CD4-positive, alpha-beta T cell treated with Interleukin-10 for 1 hour (primary cell): Measurements from ENCODE around the gene IRF5.
"Not testable (repeated sequence)": the region's sequence is repeated elsewhere in the genome, so short reads cannot be mapped to it uniquely, and the experiment has no call there.

ENCODE experiments used
- DNase-seq: peaks from one replicate; pipeline ENCODE4 v3.0.0-alpha.2; 2020

The IRF5 gene

DNA sequence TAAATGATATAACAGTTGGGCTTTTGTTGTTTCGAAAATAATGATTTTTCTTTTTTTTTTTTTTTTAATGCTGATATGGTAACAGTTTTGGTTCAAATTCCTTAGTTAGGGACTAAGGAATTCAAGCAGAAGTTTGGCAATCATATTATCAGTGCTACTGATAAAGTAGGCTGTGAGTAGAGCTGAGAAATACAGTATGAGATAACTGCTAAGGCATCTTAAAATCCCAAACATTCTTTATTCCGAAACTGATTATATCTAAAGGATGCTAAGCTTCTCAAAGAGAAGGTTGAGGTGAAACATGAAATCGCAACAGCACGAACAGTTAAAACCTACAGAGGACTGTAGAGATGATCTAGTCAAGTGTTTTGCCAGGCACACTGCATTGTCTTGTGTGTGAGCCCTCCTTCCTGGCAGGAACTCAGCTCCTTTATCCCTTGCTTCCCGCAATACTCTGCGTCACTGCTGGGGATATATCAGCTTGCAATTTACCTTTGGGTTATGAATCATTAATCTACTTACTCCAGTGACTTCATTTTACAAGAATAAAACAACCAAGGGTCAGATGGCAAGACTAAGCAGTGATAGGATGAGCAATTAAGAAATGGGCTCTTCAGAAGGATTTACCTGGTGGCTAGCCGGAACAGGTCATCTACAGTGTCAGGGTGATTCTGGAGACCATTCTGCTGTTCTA lies 36.7 kb downstream of the IRF5 start:
- DNase-seq = no peak

DNA sequence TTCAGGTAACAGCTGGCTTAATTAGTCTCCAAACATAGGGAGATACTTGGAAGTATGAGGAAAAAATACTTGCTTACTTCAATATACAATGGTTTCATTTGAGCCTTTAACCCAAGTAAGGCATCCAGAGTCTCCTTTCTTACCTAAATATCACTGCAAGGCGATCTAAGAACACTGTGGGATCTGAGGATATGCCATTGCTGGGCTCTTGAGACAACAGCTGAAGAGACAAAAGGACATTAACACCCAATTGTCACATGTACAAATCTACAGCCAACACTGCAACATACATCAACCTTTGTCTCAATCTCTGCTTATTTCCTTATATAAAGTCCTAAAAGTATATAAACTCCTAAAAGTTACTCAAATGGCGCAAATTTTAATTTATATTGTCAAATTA lies 44.4 kb downstream of the IRF5 start:
- no peak for DNase-seq

GRCh38 chr7:128985660-128986059 lies 47.9 kb downstream of the IRF5 start:
- no peak for DNase-seq

GRCh38 chr7:128986609-128987008 lies 48.9 kb downstream of the IRF5 start:
- DNase-seq = no peak

DNA sequence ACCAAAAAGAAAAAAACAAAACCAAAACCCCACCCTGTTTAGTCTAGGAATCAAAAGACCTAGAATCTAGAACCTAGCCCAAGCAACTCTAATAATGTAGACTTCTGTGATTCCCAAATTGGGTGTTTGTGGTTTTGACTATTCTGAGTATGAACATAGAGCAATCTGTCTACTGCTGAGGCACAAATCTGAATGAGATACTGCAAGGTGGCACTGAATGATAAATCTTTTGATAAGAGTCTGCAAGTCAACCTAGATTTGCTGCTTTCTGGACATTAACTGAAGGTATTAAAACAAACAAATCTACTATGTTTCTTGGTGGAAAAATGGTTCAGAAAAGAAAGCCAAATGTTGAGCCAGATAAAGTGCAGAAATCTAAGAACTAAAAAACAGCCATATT lies 50.6 kb downstream of the IRF5 start:
- DNase-seq = no peak

DNA sequence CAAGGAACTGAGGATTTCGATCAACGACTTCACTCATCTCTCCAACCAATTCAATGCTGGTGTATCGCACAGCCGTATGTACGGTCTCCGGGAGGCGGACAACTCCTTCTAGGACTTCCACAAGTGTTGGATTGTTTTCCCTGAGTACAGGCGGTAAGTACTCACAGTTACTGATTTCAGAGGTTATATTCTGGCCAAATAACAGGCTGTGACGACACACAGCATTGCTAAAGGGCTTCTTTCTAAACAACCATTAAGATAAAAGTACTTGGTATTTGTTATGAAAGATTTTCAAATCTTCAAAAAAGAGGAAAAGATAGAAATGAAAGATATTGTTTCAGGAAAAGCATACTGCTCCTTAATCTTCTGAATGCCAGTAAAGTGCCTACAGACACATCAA lies 52.2 kb downstream of the IRF5 start:
- no peak for DNase-seq

DNA sequence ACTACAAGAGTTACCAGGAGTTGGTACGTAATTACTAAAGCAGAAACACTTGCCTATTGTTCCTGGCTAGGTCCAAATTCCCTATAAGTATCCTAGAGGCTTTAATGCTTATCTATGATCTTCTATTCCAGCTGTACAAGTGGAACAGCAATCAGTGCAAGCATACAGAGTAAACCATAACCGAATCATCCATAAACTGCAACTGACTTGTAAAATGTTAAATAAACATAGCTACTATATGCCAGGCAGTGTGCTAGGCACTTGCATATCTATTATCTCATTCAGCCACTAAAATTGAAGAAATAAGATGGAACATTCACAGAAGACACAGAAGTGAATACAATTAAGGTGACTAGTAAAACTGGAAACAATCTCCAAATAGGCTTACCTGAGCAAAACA lies 55.7 kb downstream of the IRF5 start:
- DNase-seq = no peak

DNA sequence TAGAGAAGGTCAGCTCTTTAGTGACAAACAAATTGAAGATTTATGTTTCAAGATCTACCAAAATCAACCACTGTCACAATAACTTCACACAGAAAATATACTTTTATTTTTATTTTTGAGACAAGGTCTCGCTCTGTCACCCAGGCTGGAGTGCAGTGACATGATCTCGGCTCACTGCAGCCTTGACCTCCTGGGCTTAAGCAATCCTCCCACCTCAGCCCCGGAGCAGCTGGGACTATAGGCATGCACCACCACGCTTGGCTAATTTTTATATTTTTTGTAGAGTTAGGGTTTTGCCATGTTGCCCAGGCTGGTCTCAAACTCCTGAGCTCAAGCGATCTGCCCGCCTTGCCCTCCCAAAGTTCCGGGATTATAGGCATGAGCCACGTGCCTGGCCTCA lies 56.8 kb downstream of the IRF5 start:
- not testable (repeated sequence) for DNase-seq

DNA sequence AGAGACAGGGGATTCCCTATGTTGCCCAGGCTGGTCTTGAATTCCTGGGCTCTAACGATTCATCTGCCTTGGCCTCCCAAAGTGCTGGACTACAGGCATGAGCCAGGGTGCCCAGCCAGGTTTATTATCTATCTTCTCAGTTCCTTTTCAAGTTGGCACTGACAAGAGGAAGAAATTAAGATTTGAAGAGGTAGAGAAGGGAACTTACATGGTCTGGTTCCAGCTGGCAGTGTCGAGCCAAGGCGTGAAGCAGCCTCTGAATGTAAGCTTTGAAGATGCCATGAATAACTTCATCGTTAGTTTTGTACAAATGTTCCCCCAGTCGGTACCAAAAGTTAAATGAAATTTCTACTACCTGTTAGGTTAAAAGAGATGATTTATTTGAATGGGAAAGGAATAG lies 59.5 kb downstream of the IRF5 start:
- no peak for DNase-seq
